Neural progenitor cell (in vitro differentiated cells): ENCODE results near the gene MVK. TPM values are rescaled to one million over a fixed set of nuclear protein-coding genes. Genes with fewer than 3 reads are reported as not detected.

Experiments
- DNase-seq: peaks from one replicate; pipeline ENCODE4 v3.0.0-alpha.2; 2016; ENCODE audit warnings: low spot score
- H2AFZ ChIP-seq: fragments of 200-600 bp; sonication (generic); replicated peaks from 2 replicates; pipeline ENCODE4 v1.6.1; 2016; ENCODE audit warnings: antibody characterized with exemption
- H3F3A ChIP-seq: fragments of 200-600 bp; sonication (generic); 2 replicates; pipeline ENCODE4 v1.6.1; 2016; ENCODE audit warnings: antibody characterized with exemption, low read depth
- H3K27ac ChIP-seq: fragments of 200-600 bp; sonication (generic); 2 replicates; pipeline ENCODE4 v1.5.1; 2016; ENCODE audit warnings: mild to moderate bottlenecking
- H3K27me3 ChIP-seq: fragments of 200-600 bp; sonication (generic); 2 replicates; pipeline ENCODE4 v1.6.1; 2016; ENCODE audit warnings: mild to moderate bottlenecking, moderate library complexity
- H3K36me3 ChIP-seq: fragments of 200-600 bp; sonication (generic); 2 replicates; pipeline ENCODE4 v1.5.1; 2016
- H3K4me1 ChIP-seq: fragments of 200-600 bp; sonication (generic); 2 replicates; pipeline ENCODE4 v1.6.1; 2016; ENCODE audit warnings: mixed run types
- H3K4me2 ChIP-seq: fragments of 200-600 bp; sonication (generic); 2 replicates; pipeline ENCODE4 v1.6.1; 2016
- H3K4me3 ChIP-seq: fragments of 200-600 bp; sonication (generic); 2 replicates; pipeline ENCODE4 v1.5.1; 2016
- H3K79me2 ChIP-seq: fragments of 200-600 bp; sonication (generic); 2 replicates; pipeline ENCODE4 v1.6.1; 2016; ENCODE audit warnings: low read depth
- H3K9ac ChIP-seq: fragments of 200-600 bp; sonication (generic); 2 replicates; pipeline ENCODE4 v1.6.1; 2016
- H3K9me3 ChIP-seq: fragments of 200-600 bp; sonication (generic); 2 replicates; pipeline ENCODE4 v1.5.1; 2016; ENCODE audit warnings: low read depth
- H4K20me1 ChIP-seq: fragments of 200-600 bp; sonication (generic); 2 replicates; pipeline ENCODE4 v1.6.1; 2016; ENCODE audit warnings: low read depth
- H3K27ac Mint-ChIP-seq: 3 replicates; pipeline ENCODE4 v1.8.0; 2021; ENCODE audit warnings: mixed read lengths
- H3K27me3 Mint-ChIP-seq: 2 replicates; pipeline ENCODE4 v1.8.0; 2022; ENCODE audit warnings: low read depth, mild to moderate bottlenecking, inconsistent platforms, moderate library complexity, mixed read lengths; ENCODE audit not compliant: insufficient read depth
- H3K36me3 Mint-ChIP-seq: 3 replicates; pipeline ENCODE4 v1.8.0; 2021; ENCODE audit warnings: mixed read lengths
- H3K4me1 Mint-ChIP-seq: 3 replicates; pipeline ENCODE4 v1.8.0; 2021; ENCODE audit warnings: mixed read lengths
- H3K4me3 Mint-ChIP-seq: 3 replicates; pipeline ENCODE4 v1.8.0; 2021; ENCODE audit warnings: mild to moderate bottlenecking, moderate library complexity, mixed read lengths
- H3K9me3 Mint-ChIP-seq: 3 replicates; pipeline ENCODE4 v1.8.0; 2020; ENCODE audit warnings: mixed read lengths
- EZH2 ChIP-seq: fragments of 200-600 bp; sonication (generic); IDR thresholded peaks from 2 replicates; pipeline ENCODE4 v1.6.1; 2017; ENCODE audit warnings: antibody characterized with exemption, mild to moderate bottlenecking, moderate library complexity
- EZH2phosphoT487 ChIP-seq: fragments of 200-600 bp; sonication (generic); IDR thresholded peaks from 2 replicates; pipeline ENCODE4 v1.6.1; 2017; ENCODE audit warnings: antibody characterized with exemption
- total RNA-seq: library from RNA; depleted of rRNA; stranded (reverse); fragments of >200 nt; gene quantifications from 2 replicates; pipeline ENCODE4 v1.2.3, GENCODE V29; 2015; ENCODE audit warnings: low replicate concordance
- TF ChIP-seq, protein P1 (sequence below): fragments of 200-600 bp; sonication (generic); IDR thresholded peaks from 2 replicates; pipeline ENCODE4 v1.5.1; 2017; ENCODE audit warnings: antibody characterized with exemption, mild to moderate bottlenecking

MVK gene
- total RNA-seq, 1 donor from 2014 or later: 8.3 TPM

- Histone ChIP-seq H2AFZ (no peak overlapping the region), H3K4me3 (no peak overlapping the region), H3K27me3 (no peaks in the 10 kb centered on the region), H3F3A (peaks cover 8% of the 10 kb centered on the region), H3K9me3 (no peaks in the 10 kb centered on the region), H3K9ac (no peak overlapping the region), H3K79me2 (no peaks in the 10 kb centered on the region), H3K27ac (no peak overlapping the region), H3K36me3 (no peaks in the 10 kb centered on the region), H3K4me1 (peaks cover 24% of the 10 kb centered on the region), H3K4me2 (no peak overlapping the region), H4K20me1 (no peaks in the 10 kb centered on the region)
- no peak for DNase-seq
- Mint-ChIP-seq H3K27me3 (peaks cover 12% of the 10 kb centered on the region), H3K9me3 (no peaks in the 10 kb centered on the region), H3K4me3 (peak overlapping the region; percentile 70), H3K27ac (no peak overlapping the region), H3K4me1 (peaks cover 31% of the 10 kb centered on the region), H3K36me3 (peaks cover 3% of the 10 kb centered on the region)
- TF ChIP-seq EZH2 (no peak), EZH2phosphoT487 (no peak)
- TF ChIP-seq, protein P1, sequence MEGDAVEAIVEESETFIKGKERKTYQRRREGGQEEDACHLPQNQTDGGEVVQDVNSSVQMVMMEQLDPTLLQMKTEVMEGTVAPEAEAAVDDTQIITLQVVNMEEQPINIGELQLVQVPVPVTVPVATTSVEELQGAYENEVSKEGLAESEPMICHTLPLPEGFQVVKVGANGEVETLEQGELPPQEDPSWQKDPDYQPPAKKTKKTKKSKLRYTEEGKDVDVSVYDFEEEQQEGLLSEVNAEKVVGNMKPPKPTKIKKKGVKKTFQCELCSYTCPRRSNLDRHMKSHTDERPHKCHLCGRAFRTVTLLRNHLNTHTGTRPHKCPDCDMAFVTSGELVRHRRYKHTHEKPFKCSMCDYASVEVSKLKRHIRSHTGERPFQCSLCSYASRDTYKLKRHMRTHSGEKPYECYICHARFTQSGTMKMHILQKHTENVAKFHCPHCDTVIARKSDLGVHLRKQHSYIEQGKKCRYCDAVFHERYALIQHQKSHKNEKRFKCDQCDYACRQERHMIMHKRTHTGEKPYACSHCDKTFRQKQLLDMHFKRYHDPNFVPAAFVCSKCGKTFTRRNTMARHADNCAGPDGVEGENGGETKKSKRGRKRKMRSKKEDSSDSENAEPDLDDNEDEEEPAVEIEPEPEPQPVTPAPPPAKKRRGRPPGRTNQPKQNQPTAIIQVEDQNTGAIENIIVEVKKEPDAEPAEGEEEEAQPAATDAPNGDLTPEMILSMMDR: no peak
Observed at GRCh38 chr12:109598428-109598854, 24.8 kb downstream of the MVK start.

DNA sequence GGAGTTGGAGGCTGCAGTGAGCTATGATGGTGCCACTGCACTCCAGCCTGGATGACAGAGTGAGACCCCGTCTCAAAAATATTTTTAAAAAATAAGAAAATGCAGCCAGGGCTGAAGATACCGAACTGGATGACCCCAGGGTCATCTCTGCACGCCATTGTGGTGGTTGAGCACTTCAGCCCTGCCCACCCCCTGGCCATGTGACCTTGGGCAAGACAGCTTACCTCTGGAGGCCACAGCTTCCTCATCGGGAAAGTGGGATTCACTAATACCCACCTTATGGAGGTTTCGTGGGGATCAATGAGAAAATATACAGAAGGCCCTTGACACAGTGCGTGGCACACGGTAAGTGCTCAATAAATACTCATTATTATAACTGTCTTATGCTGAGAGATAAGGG lies 25.5 kb downstream of the MVK start:
- no peak for DNase-seq
- no peak overlapping the region for H3K27ac Mint-ChIP-seq
- no peaks in the 10 kb centered on the region for H4K20me1 ChIP-seq

GRCh38 chr12:109600481-109600880 lies 26.9 kb downstream of the MVK start:
- Histone ChIP-seq H3K36me3 (no peaks in the 10 kb centered on the region), H3K9ac (no peak overlapping the region), H3K4me3 (no peak overlapping the region), H3K4me2 (no peak overlapping the region), H3F3A (peaks cover 26% of the 10 kb centered on the region), H3K27ac (no peak overlapping the region), H3K4me1 (peaks cover 39% of the 10 kb centered on the region), H4K20me1 (no peaks in the 10 kb centered on the region), H3K9me3 (no peaks in the 10 kb centered on the region), H3K27me3 (no peaks in the 10 kb centered on the region), H2AFZ (no peak overlapping the region), H3K79me2 (no peaks in the 10 kb centered on the region)
- Mint-ChIP-seq H3K4me3 (no peak overlapping the region), H3K36me3 (no peaks in the 10 kb centered on the region), H3K27me3 (peaks cover 15% of the 10 kb centered on the region), H3K27ac (no peak overlapping the region), H3K4me1 (peaks cover 43% of the 10 kb centered on the region), H3K9me3 (no peaks in the 10 kb centered on the region)
- DNase-seq: no peak
- no peak for TF ChIP-seq EZH2
- TF ChIP-seq, protein P1: no peak
- no peak for TF ChIP-seq EZH2phosphoT487

More for the DNA sequence above, 25.5 kb downstream of the MVK start:
- peaks cover 13% of the 10 kb centered on the region for H3F3A ChIP-seq
- Mint-ChIP-seq H3K9me3 (no peaks in the 10 kb centered on the region), H3K4me3 (no peak overlapping the region), H3K27me3 (peaks cover 15% of the 10 kb centered on the region), H3K4me1 (peaks cover 33% of the 10 kb centered on the region), H3K36me3 (peaks cover 3% of the 10 kb centered on the region)
- H3K4me3 ChIP-seq: no peak overlapping the region
- no peak overlapping the region for H3K9ac ChIP-seq
- H3K36me3 ChIP-seq: no peaks in the 10 kb centered on the region
- H3K27me3 ChIP-seq: no peaks in the 10 kb centered on the region
- H3K79me2 ChIP-seq: no peaks in the 10 kb centered on the region
- no peaks in the 10 kb centered on the region for H3K9me3 ChIP-seq
- TF ChIP-seq, protein P1: no peak
- H3K4me1 ChIP-seq: peaks cover 27% of the 10 kb centered on the region
- no peak overlapping the region for H3K27ac ChIP-seq
- no peak overlapping the region for H3K4me2 ChIP-seq
- no peak overlapping the region for H2AFZ ChIP-seq
